GM19372 (cell line): ENCODE results near the gene MFSD6.

Experiments used
- ATAC-seq: cut with Tn5 transposase; IDR thresholded peaks from one replicate; pipeline ENCODE4 v1.9.1; 2021; ENCODE audit warnings: mild to moderate bottlenecking, low read depth, moderate library complexity; ENCODE audit not compliant: unreplicated experiment

MFSD6 gene

DNA sequence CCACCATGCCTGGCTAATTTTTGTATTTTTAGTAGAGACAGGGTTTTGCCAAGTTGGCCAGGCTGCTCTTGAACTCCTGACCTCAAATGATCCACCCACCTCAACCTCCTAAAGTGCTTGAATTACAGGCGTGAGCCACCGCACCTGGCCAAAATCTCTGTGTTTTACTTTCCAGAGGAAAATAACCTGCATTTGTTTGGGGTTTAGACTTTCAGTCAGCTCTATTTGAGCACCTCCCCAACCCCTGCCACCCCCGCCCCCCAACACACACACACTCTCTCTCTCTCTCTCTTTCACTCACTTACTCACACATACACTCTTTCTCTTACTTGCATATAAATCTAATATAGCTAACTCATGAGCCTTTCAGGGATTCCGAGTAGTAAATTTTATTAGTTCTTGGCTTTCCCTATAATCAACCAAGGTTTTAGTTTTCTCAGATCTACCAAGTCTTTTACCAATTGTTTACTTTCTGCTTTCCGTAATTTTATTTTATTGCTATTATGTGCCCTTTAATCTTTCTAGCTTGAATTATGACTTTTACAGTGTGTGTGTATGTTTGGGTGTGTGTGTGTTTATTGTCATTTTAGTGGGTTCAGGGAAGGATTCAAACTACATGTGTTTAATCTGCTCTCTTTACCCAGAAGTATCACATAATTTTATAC lies 24.5 kb downstream of the MFSD6 start:
- no peak for ATAC-seq

DNA sequence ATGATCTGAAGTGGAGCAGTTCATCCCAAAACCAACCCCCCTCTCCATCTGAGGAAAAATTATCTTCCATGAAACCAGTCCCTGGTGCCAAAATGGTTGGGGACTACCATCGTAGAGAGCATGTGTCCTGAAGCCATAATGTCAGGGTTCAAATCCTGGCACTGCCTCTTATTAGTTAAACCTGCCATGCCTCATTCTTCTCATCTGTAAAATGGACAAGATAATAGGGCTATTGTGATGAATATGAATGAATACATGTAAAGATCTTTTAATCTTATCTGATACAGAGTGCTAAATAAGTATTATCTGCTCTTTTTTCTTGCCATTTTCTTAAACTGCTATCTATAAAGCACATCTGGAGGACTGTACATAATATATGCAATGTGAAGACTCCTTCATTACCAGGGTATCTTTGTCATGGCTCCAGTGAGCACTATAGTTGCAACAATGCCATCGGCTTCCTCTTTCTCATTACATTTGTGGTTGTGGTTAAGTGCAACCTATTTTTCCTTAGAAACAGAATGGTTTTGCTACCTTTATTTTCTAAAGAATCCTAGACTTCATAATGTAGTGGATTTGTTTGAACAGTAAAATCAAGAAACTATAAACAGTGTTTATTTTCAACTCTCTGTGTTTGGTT lies 27.0 kb downstream of the MFSD6 start:
- no peak for ATAC-seq

DNA sequence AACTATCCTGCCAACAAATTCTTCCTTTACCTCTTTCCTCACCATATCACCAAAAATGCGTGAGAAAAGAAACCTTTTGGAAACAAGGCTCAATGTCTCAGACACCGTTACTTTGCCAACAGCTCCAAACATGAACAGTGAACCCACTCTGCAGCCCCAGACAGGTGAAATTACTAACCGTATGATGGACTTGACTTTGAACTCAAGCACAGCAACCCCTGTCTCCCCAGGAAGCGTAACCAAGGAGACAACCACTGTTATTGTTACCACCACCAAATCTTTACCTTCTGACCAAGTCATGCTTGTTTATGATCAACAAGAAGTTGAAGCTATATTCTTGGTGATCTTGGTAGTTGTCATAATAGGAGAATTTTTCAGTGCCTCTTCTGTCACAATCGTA lies 28.4 kb downstream of the MFSD6 start:
- no peak for ATAC-seq

DNA sequence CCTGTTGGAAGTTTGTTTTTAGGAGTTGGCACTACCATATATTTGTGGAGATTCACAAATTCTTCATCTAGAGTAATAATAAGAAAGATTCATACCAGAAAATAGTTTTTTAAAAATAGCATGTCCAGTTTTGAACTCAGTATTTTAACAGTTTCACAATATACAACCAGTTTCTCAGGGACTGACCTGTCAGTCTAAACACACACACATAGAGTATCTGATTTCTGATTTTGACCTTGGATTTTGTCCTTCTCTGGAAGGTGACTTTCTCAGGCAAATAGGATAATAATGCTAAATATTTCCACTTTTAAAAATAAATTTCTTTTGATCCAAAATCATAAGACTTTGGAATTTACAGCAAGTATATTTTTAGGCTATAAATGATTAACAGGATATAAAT lies 32.0 kb downstream of the MFSD6 start:
- ATAC-seq: no peak

DNA sequence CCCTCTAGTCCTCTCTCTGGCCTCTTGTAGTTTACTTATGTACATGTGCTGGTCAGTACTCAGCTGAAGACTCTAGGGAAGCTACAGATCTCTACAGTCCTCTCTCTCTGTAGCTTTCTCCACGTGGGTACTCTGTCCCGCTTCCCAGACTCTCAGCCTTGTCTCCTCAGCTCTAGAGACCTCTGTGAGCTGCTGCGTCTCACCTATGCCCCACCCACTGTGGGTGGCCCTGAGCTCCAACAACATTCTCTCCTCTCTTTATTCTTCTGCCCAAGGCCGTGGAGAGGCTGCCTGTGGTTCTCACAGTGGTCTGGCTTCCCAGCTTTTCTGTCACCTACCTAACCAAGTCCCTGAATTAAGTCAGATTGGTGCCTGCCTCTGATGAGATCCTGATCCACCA lies 33.4 kb downstream of the MFSD6 start:
- ATAC-seq: no peak

DNA sequence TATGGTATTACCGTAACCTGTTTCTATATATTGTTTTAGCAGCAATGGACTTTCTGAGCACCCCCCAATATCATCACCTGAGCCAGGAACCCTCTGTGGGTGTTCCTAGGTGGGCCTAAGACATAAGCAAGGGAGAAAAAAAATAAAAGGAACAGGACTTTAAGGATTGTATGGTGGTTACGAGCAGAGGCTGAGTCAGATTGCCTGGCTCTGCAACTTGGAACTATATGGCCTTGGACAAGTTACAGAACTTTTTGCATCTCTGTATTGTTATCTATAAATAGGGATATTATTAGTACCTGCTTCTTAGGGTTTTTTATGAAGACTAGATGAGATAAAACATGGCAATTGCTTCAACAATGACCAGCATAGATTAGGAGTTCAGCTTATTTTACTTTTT lies 34.9 kb downstream of the MFSD6 start:
- no peak for ATAC-seq

DNA sequence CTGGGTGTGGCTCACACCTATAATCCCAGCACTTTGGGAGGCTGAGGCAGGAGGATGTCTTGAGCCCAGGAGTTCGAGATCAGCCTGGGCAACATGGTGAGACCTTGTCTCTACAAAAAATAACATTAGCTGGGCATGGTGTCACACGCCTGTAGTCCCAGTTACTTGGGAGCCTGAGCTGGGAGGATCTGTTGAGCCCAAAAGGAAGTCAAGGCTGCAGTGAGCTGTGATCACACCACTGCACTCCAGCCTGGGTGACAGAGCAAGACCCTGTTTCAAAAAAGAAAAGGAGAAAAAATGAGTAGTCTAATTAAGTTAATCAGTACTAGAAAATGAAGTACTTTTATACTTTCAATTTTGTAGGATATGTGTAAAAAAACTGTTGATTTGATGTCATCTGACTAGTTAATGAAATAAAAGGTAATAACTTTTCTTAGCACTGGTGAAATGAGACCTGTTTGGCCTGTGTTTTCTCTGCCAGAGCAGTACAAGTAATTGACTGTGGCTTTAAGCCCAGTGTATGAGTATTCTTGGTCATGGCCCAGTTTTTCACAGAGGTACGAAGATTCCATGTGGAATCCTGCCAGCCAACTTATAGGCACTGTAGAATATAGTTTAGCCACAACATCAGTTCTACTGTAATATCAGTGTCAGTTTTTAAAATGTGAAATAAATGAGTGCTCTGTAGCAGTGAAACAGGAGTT lies 35.8 kb downstream of the MFSD6 start:
- ATAC-seq: no peak

DNA sequence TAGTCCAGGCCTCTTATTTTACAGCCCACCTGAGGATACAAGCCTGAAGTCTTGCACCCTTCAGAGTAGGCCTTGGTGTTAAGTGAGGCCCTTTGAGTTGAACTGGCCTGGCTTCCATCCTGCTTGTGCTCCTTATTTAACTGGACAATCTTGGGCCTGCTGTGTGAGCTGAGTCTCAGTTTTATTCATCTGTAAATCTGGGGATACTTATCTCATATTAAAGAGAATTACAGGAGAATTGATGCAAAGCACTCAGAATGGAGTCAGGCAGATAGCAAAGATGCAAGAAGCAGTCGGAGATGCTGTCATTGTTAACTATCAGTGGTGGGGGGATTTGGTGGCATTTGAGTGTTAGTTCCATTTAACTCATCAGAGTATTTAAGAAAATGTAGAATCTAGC lies 36.8 kb downstream of the MFSD6 start:
- no peak for ATAC-seq

DNA sequence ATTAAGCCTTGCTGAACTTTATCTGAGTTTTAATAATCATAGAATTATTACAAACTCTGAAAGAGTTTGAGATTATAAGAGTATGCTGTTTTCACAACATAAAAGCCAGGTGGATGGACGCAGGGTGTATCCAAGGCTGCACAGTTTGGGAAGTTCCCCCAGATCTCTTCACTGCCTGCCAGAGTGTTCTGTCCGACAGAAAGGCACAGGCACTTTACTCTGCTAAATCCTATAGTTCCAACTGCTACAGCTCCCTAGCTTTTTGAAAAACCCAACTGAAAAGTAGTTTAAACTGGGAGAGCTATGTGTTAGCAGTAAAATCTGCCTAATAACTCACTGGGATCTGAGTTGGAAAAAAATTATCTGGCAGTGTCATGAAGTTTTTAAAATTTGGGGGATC lies 38.0 kb downstream of the MFSD6 start:
- ATAC-seq: no peak

DNA sequence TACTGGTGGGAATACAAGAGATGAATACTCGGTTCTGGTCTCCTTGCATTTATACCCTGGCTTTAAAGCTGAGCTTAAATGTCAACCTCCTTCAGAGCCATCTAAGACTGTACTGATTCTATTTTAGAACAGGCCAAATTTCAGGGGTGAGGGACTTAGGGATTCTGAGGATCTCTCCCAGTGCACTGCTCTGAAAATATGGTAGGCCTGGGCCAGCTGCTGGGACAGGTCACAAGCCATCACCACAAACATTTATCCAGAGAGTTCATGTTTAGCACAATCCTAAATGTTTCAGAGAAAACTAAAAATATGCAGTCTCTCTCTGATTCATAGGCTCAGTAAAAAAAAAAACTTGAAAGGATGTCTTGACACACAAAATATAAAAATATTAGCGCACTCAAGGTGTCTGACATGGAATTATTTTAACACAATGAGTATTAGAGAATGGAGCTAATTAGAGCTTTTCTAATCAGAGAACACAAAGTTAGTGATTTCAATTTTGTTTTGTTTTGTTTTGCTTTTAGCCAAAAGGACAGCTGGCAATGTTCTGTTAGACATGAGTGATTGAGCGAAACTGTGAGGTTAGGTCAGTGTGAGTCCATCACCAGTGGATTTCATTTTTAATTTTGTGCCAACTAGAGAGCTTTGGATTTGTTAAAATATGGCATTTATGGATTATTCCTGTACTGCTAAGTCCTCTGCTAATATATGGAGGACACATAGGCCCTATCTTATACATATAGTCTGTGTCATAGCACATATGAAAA lies 38.8 kb downstream of the MFSD6 start:
- no peak for ATAC-seq

DNA sequence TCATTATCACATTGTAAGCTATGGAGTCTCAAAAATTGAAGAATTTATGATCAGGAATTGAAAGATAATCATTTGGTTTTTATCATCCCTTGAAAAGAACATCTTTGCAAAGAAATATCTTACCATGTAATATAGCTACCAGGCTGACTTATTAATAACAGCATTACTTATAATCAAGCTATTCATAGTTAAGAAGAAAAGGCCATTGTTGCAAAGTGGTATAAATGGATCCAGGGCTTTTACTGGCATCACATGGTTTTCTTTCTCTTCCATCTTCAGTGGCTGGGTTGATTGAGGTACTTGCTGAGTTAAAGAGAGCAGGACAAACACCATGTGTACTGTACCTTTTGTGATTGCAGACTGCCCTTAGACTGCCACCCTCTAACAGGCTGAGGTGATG lies 39.6 kb downstream of the MFSD6 start:
- ATAC-seq: no peak

DNA sequence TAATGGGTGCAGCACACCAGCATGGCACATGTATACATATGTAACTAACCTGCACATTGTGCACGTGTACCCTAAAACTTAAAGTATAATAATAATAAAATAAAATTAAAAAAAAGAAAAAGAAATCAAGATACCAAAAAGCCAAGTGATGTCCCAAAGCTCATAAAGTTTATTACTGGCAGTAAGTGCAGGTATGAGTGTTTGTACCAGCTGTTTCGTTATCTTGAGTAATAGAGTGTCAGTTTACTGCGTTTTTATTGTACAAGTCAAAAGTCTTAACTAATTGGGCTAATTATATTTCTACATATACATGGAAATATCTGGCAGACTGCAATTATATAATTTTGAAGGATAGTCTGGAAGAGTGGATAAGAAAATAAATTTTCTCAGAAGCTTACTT lies 41.8 kb downstream of the MFSD6 start:
- ATAC-seq: no peak

DNA sequence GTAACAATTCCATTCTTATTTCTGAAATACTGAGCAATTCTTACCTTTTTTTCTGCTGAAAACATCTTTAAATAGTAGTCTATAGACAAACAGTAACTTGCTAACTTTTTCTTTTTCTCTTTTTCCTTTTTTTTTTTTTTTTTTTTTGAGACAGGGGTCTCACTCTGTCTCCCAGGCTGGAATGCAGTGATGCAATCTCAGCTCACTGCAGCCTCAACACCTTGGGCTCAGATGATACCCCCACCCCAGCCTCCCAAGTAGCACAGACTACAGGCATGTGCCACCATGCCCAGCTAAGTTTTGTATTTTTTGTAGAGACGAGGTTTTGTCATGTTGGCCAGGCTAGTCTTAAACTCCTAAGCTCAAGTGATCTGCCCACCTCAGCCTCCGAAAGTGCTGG lies 42.2 kb downstream of the MFSD6 start:
- no peak for ATAC-seq

DNA sequence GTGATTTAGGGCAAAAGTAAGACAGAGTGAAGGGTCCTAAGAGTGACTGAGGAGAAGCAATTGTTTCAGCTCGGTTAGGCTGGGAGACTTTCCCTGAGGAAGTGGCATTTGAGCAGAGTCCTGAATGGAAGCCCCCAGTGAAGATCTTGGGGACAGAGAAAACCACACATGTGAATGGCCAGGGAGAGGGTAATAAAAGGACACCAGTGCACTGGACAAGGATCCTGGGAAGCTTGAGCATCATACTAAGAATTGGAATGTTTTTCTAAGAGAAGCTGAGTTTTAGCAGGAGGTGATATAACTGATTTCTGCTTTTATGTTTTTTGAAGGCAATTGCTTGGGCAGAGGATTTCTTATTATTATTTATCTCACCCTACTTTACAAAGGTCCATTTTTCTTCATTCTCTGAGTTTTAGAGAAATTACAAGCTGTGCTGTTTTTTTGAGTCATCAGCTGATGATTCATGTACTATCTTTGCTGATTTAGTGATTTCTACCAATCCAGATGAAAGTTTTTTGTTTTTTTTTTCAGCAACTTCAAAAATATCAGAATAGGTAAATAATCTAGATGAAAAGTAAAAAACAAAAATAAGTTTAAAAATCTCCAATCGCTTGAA lies 43.5 kb downstream of the MFSD6 start:
- no peak for ATAC-seq

DNA sequence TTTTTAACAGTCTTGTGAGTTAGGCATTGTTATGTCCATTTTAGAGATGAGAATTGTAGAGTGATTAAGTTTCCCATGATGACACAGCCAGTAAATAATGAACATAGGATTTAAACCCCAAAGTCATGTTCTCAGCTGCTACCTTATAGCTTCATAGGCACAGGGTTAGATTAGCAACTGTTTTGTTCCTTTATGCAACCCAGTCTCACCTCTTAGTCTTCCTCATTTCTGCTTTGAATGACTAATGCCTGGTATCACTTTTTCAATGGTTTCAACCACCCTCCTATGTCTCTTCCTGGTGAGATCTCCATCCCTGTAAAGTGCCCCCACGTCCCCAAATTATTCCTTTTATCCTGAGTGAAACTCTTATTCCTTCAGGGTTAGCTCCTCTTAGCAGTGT lies 44.3 kb downstream of the MFSD6 start:
- no peak for ATAC-seq

DNA sequence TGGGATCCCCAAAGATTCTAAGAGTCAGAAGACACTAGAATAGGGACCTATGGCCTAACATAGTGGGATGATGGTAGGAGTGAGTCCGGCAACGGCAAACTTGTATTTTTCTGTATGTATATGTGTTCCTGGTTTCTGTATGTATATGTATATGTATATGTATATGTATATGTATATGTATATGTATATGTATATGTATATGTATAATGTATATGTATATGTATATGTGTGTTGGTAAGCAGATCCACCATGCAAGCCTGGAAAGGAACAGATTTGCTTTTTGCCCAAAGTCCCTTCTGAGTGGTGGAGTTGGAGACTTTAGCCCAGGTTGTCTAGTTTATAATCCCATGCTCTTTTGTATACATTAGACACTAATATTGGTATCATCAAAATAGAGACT lies 46.6 kb downstream of the MFSD6 start:
- no peak for ATAC-seq

DNA sequence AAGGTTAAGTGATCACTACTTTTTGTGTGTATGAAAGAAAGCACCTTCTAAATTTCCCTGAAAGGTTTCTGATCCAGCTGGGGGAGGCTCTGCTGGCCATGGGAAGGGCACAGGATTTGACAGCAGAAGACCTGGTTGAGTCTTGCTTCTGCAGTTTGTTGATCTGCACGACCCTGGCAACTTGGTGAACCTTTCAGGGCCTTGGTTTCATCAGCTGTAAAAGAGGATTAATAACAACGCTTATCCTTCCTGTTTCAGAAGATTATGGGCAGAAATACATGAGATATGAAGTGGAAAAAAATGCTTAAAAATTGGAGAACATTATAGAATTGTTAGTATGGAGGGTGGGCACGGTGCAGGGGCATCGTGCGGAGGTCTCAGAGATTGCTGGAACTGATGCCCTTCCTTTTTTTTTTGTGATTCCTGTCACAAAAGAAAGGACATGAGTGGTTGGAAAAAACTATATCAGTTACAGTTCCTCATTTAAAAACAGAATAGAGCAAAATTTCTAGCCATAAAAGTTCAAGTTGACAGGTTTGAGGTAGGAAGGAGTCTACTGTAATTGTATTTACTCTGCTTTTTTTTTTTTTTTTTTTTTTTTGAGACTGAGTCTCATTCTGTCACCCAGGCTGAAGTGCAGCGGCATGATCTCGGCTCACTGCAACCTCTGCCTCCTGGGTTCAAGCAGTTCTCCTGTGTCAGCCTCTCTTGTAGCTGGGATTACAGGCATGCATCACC lies 47.4 kb downstream of the MFSD6 start:
- ATAC-seq: no peak

DNA sequence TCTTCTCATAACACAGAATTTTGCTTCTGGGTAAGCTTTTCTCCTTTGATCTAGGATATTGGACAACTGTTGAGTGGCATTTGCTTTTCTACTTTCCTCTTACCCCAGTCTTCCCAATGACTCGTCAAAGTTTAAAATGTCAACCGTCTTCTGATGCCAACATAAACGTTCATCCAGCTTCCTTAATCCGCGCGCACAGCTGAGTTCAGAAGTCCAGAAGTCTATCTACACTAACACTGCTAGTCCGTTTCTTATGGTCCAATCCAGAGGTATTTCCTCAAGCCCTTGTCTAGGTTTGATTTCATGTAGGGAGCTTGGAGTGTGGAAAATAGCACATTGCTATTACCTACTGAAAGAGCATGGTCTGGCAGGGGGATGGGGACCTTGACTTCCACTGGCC lies 48.7 kb downstream of the MFSD6 start:
- no peak for ATAC-seq

DNA sequence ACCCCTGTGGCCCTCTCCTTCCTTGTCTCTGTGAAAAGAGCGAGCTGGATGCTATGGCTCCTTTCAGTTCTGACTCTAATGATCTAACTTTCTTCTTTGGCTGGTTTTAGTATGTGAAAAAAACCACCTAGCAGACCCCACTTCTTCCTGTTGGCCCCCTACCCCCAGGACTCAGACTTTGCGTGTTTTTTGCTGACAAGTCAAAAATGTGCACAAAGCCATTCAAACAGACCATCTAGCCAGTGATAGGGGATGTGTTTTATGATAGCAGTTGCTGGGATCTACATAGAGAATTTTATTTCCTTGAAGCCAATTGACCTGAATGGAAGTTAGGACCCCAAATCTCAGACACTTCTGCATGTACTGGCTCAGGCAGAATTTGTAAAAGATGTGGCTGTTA lies 49.1 kb downstream of the MFSD6 start:
- ATAC-seq: no peak
